CD4-positive, CD25-positive, alpha-beta regulatory T cell (primary cell): ENCODE results near the gene SLC24A3. TPM values are rescaled to one million over a fixed set of nuclear protein-coding genes. Genes with fewer than 3 reads are reported as not detected.

Experiments
- ATAC-seq, 2 donors: fragments of 150-1000 bp; cut with Tn5 transposase; one replicate each; pipeline ENCODE4 v1.10.0; 2021; ENCODE audit warnings: low read depth in 2 of 2, moderate number of reproducible peaks in 2 of 2, moderate library complexity in 1 of 2
- DNase-seq, 3 donors: peaks; one replicate each; pipeline versions ENCODE4 v3.0.0 to v3.0.0-alpha.2; 2012 to 2022; ENCODE audit warnings: mixed read lengths in 1 of 3
- H3K27ac ChIP-seq: one replicate; pipeline ENCODE4 v1.7.0; 2013; ENCODE audit warnings: mild to moderate bottlenecking, low read length; ENCODE audit not compliant: insufficient read depth, poor library complexity, severe bottlenecking
- H3K27me3 ChIP-seq: one replicate; pipeline ENCODE4 v1.7.0; 2013; ENCODE audit warnings: low read length; ENCODE audit not compliant: control insufficient read depth, insufficient read depth
- H3K36me3 ChIP-seq: one replicate; pipeline ENCODE4 v1.7.0; 2013; ENCODE audit warnings: mild to moderate bottlenecking, low read length, moderate library complexity; ENCODE audit not compliant: control insufficient read depth, insufficient read depth
- H3K4me1 ChIP-seq: 2 replicates; pipeline ENCODE4 v1.7.0; 2013; ENCODE audit warnings: mild to moderate bottlenecking, low read length; ENCODE audit not compliant: insufficient read depth, control insufficient read depth, poor library complexity, severe bottlenecking
- H3K4me3 ChIP-seq: one replicate; pipeline ENCODE4 v1.7.0; 2013; ENCODE audit warnings: low read depth, mild to moderate bottlenecking, low read length, moderate library complexity
- H3K9me3 ChIP-seq, 2 experiments: 1 replicate in 1 of 2; 2 replicates in 1 of 2; pipeline ENCODE4 v1.7.0; 2013; ENCODE audit warnings: low read length in 2 of 2, mild to moderate bottlenecking in 1 of 2, moderate library complexity in 1 of 2; ENCODE audit not compliant: control insufficient read depth in 2 of 2
- H3K27ac Mint-ChIP-seq, 3 donors: one replicate each; pipeline ENCODE4 v1.8.0; 2020 to 2022; ENCODE audit warnings: mild to moderate bottlenecking in 3 of 3, mixed read lengths in 3 of 3, moderate library complexity in 2 of 3
- H3K27me3 Mint-ChIP-seq: one replicate; pipeline ENCODE4 v1.8.0; 2022; ENCODE audit warnings: mild to moderate bottlenecking, mixed read lengths
- H3K36me3 Mint-ChIP-seq: one replicate; pipeline ENCODE4 v1.8.0; 2020; ENCODE audit warnings: mixed read lengths
- H3K4me1 Mint-ChIP-seq, 4 donors: one replicate each; pipeline ENCODE4 v1.8.0; 2020 to 2022; ENCODE audit warnings: mixed read lengths in 4 of 4, mild to moderate bottlenecking in 1 of 4
- H3K4me3 Mint-ChIP-seq, 4 donors: one replicate each; pipeline ENCODE4 v1.8.0; 2020 to 2022; ENCODE audit warnings: mild to moderate bottlenecking in 4 of 4, mixed read lengths in 4 of 4, moderate library complexity in 3 of 4
- H3K9me3 Mint-ChIP-seq, 7 donors: one replicate each; pipeline ENCODE4 v1.8.0; 2020 to 2022; ENCODE audit warnings: mixed read lengths in 7 of 7, mild to moderate bottlenecking in 3 of 7, moderate library complexity in 2 of 7
- polyA plus RNA-seq, 4 donors: library from polyadenylated mRNA; unstranded; fragments of 300-500 nt; fragmentation: Illumina TruSeq; gene quantifications; one replicate each; pipeline ENCODE4 v1.2.3, GENCODE V29; 2021
- total RNA-seq: library from RNA; stranded (reverse); gene quantifications from one replicate; pipeline ENCODE4 v1.2.3, GENCODE V29; 2022

SLC24A3 gene
- total and polyA plus RNA-seq, 5 donors from 2014 or later, result 0.25 TPM; not detected in 4

DNA sequence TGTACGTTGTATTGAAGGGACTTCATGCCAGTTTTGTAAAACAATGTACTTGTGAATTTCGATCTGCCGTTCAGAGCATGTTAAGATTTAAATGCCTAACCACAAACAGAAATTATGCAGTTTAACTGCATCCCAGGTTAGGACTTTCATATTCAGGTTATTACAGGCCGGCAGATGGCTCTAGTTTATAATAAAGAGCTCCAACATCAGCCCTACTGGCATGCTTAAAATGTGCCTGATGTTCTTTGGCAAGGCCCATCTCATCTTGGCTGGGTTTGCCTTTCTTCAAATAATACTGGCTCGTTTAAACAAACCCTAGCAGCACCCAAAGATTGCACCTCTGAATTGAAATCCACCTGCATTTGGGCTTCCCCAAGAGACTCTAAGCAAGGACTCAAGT lies 376.3 kb downstream of the SLC24A3 start:
- Histone ChIP-seq H3K27me3 (no peaks in the 10 kb centered on the region), H3K9me3 (no peaks in the 10 kb centered on the region), H3K36me3 (no peaks in the 10 kb centered on the region), H3K27ac (no peak overlapping the region), H3K4me3 (no peak overlapping the region), H3K4me1 (no peaks in the 10 kb centered on the region)
- no peak for DNase-seq
- no peaks in the 10 kb centered on the region for H3K4me1 Mint-ChIP-seq
- no peak overlapping the region for H3K27ac Mint-ChIP-seq
- H3K9me3 Mint-ChIP-seq, result peaks cover 0 to 3% (median 0%) of the 10 kb centered on the region in 7 donors
- no peak for ATAC-seq
- no peaks in the 10 kb centered on the region for H3K27me3 Mint-ChIP-seq
- H3K36me3 Mint-ChIP-seq, result no peaks in the 10 kb centered on the region
- no peak overlapping the region for H3K4me3 Mint-ChIP-seq

DNA sequence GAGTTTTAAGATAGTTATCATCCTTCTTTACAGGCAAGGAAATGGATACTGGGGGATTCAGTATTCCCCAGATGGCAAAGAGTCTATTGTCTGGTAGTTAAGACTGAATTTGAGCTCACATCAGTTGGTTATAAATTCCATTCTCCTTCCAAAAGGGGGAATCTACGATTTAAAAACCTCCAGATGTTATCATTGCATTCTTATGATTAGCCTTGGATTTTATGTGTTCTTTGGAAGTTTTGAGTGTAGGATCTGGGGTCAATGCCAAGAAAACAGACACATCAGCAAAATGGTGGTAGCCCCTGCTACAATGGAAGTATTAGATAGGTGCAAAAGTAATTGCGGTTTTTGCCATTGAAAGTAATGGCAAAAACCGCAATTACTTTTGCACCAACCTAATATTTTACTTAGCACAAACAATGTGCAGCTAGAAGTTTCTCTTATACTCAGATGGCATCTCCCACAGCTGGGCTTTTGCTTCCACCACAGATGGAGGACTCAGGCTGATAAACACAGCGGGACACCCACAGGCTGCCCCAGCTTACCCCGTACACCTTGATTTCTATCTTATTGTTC lies 377.4 kb downstream of the SLC24A3 start:
- no peak for DNase-seq
- H3K36me3 ChIP-seq, result no peaks in the 10 kb centered on the region
- H3K4me1 ChIP-seq, result no peaks in the 10 kb centered on the region
- no peaks in the 10 kb centered on the region for H3K9me3 ChIP-seq
- Mint-ChIP-seq H3K9me3 (peaks cover 0 to 3% (median 0%) of the 10 kb centered on the region in 7 donors), H3K4me1 (no peaks in the 10 kb centered on the region), H3K36me3 (no peaks in the 10 kb centered on the region), H3K27ac (no peak overlapping the region), H3K27me3 (no peaks in the 10 kb centered on the region), H3K4me3 (no peak overlapping the region)
- H3K27ac ChIP-seq, result no peak overlapping the region
- no peak for ATAC-seq
- no peaks in the 10 kb centered on the region for H3K27me3 ChIP-seq
- H3K4me3 ChIP-seq, result no peak overlapping the region

DNA sequence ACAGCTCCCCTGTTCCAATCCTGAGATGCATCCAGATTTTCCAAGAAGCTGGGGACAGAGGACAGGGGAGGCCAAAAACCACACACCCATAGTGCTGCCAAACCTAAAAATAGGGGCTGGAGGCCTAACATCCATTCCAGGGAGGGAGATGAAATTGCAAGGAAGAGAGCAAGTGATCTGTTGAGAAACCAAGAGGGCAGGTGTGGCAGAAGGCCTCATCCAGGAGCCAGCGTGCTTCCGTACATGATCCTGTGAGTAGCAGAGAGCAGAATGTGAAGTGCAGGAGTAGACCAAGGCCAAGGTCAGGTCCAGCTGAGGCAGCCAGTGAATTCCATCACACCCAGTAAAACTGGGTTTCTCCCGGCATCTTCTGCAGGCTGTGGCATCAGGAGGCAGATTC lies 377.9 kb downstream of the SLC24A3 start:
- H3K36me3 ChIP-seq, result no peaks in the 10 kb centered on the region
- ATAC-seq, result no peak
- no peak for DNase-seq
- no peaks in the 10 kb centered on the region for H3K4me1 ChIP-seq
- Mint-ChIP-seq H3K27ac (no peak overlapping the region), H3K9me3 (peaks cover 0 to 3% (median 0%) of the 10 kb centered on the region in 7 donors), H3K36me3 (no peaks in the 10 kb centered on the region), H3K4me3 (no peak overlapping the region), H3K27me3 (no peaks in the 10 kb centered on the region), H3K4me1 (no peaks in the 10 kb centered on the region)
- no peaks in the 10 kb centered on the region for H3K27me3 ChIP-seq
- H3K27ac ChIP-seq, result no peak overlapping the region
- no peaks in the 10 kb centered on the region for H3K9me3 ChIP-seq
- no peak overlapping the region for H3K4me3 ChIP-seq

DNA sequence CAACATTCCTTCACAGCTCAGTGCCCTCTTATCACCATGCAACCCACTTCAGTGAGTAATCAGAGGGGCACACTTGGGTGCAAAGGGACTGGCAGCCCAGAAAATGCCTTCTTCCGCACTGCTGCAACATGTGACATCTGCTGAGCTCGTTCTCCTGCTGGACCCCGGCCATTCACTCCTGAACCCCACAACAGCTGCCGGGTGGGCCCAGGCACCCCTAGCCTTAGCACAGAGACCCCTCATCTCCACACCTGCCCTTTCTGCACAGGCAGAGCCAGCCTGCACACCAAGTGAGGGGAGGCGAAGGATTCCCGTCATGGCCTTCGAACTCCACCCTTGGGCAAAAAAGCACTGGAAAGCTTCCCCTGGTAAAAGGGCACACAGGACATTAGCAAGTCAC lies 381.3 kb downstream of the SLC24A3 start:
- H3K36me3 Mint-ChIP-seq, result no peaks in the 10 kb centered on the region
- Histone ChIP-seq H3K27ac (no peak overlapping the region), H3K9me3 (no peaks in the 10 kb centered on the region), H3K4me1 (no peaks in the 10 kb centered on the region), H3K4me3 (no peak overlapping the region), H3K36me3 (no peaks in the 10 kb centered on the region), H3K27me3 (no peaks in the 10 kb centered on the region)
- no peak for ATAC-seq
- no peaks in the 10 kb centered on the region for H3K27me3 Mint-ChIP-seq
- no peaks in the 10 kb centered on the region for H3K4me1 Mint-ChIP-seq
- H3K4me3 Mint-ChIP-seq, result no peak overlapping the region
- H3K27ac Mint-ChIP-seq, result no peak overlapping the region
- peaks cover 0 to 5% (median 0%) of the 10 kb centered on the region in 7 donors for H3K9me3 Mint-ChIP-seq
- DNase-seq, result no peak

DNA sequence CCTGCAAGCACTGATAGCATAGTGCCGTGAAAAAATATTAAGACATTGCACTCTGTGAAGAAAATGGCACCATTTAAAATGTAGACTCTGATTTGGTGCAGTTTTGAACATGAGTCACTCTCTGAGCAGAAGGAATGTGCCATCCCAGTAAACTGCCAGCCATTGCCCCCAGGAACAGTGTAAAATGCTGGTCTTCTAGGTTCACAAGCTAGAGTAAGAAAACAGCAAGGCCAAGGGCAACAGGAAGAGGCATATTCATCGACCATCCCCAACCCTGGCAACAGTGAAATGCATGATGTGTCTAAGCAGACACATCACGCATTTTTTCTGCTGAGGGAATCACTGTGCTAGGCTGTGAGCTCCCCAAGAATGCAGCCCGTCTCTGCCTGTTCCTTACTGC lies 382.5 kb downstream of the SLC24A3 start:
- H3K27me3 ChIP-seq, result no peaks in the 10 kb centered on the region
- Mint-ChIP-seq H3K4me1 (no peaks in the 10 kb centered on the region), H3K4me3 (no peak overlapping the region), H3K9me3 (peaks cover 0 to 5% (median 0%) of the 10 kb centered on the region in 7 donors), H3K27ac (no peak overlapping the region), H3K36me3 (no peaks in the 10 kb centered on the region), H3K27me3 (no peaks in the 10 kb centered on the region)
- H3K36me3 ChIP-seq, result no peaks in the 10 kb centered on the region
- ATAC-seq, result no peak
- DNase-seq, result no peak
- H3K27ac ChIP-seq, result no peak overlapping the region
- no peak overlapping the region for H3K4me3 ChIP-seq
- no peaks in the 10 kb centered on the region for H3K9me3 ChIP-seq
- H3K4me1 ChIP-seq, result no peaks in the 10 kb centered on the region

DNA sequence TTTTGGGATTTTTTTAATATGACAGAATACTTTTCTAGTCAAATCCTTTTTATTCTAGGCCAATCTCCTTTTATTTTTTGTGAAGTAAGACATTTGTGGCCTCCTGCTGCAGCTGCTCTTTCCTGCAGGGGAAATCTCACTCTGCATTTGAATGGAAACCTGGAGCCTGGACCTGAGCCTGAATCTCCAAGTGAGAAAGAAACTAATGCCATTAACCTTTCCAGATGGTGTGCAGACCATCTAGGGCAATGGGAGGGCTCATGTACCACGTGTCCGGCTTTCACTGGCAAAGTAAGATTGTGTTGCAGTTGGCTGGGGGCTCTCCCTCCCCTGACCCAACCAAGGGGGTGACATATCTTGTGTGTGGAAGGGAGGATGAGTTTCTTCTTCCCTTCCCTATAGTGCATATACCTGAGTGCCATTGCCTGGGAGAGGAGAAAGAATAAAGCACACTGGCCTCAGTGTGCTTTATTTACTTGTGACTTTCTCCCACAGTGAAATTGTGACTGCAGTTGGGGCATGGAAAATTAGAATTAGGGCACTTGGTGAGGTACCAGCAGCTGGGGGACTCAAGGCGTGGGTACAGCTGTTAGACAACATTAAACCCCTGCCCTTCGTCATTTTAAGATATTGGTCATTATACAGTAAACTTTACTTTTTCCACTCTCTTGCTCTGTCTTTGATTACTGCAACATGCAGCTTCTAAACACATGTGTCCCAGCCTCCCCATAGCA lies 385.8 kb downstream of the SLC24A3 start:
- H3K27ac ChIP-seq, result no peak overlapping the region
- H3K9me3 ChIP-seq, result no peaks in the 10 kb centered on the region
- no peaks in the 10 kb centered on the region for H3K4me1 ChIP-seq
- H3K27ac Mint-ChIP-seq, result no peak overlapping the region
- H3K4me3 Mint-ChIP-seq, result no peak overlapping the region
- no peak overlapping the region for H3K4me3 ChIP-seq
- no peaks in the 10 kb centered on the region for H3K27me3 Mint-ChIP-seq
- no peaks in the 10 kb centered on the region for H3K27me3 ChIP-seq
- no peak for ATAC-seq
- H3K4me1 Mint-ChIP-seq, result no peaks in the 10 kb centered on the region
- H3K36me3 Mint-ChIP-seq, result no peaks in the 10 kb centered on the region
- DNase-seq, result no peak
- peaks cover 0 to 7% (median 0%) of the 10 kb centered on the region in 7 donors for H3K9me3 Mint-ChIP-seq
- no peaks in the 10 kb centered on the region for H3K36me3 ChIP-seq

DNA sequence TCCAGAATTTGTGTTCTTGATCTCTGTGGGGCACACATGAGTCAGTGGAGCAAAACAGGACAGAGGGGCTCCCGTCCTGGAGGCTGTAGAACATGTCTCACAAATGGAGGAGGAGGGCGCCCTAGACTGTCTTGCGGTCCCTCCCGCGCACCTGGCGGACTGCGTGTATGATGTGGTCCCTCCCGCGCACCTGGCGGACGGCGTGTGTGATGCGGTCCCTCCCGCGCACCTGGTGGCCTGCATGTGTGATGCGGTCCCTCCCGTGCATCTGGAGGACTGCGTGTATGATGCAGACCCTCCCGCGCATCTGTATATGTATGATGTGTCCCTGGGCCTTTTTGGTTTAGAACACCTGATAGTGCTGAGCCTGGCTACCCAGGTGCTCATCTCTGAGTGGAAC lies 386.8 kb downstream of the SLC24A3 start:
- no peaks in the 10 kb centered on the region for H3K9me3 ChIP-seq
- H3K4me3 ChIP-seq, result no peak overlapping the region
- Mint-ChIP-seq H3K27ac (no peak overlapping the region), H3K4me1 (no peaks in the 10 kb centered on the region), H3K9me3 (peaks cover 0 to 7% (median 0%) of the 10 kb centered on the region in 7 donors), H3K36me3 (no peaks in the 10 kb centered on the region), H3K27me3 (no peaks in the 10 kb centered on the region), H3K4me3 (no peak overlapping the region)
- no peaks in the 10 kb centered on the region for H3K4me1 ChIP-seq
- H3K27ac ChIP-seq, result no peak overlapping the region
- H3K36me3 ChIP-seq, result no peaks in the 10 kb centered on the region
- no peak for ATAC-seq
- H3K27me3 ChIP-seq, result no peaks in the 10 kb centered on the region
- no peak for DNase-seq

DNA sequence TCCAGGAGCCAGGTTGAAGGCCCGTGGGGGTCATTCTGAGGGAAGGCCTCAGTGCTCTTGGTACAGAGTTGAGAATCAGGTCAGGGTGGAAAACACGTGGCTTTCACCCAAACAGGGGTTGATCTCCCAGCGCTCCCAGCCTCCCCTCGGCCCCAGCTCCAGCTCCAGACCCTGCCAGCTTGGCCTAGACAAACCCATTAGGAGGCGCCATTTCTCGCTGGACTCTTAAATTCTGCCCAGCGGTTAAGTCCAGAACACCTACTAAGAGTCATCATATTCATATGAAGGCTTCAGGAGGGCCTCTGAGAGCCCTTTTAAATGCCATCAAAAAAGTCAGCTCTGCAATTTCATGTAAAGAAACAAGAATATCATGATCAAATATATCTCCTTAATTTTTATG lies 387.6 kb downstream of the SLC24A3 start:
- no peak for DNase-seq

More for the DNA sequence above, 387.6 kb downstream of the SLC24A3 start:
- Histone ChIP-seq H3K9me3 (no peaks in the 10 kb centered on the region), H3K27me3 (no peaks in the 10 kb centered on the region), H3K27ac (no peak overlapping the region), H3K4me3 (no peak overlapping the region), H3K36me3 (no peaks in the 10 kb centered on the region), H3K4me1 (no peaks in the 10 kb centered on the region)
- Mint-ChIP-seq H3K36me3 (no peaks in the 10 kb centered on the region), H3K4me3 (no peak overlapping the region), H3K27me3 (no peaks in the 10 kb centered on the region), H3K4me1 (no peaks in the 10 kb centered on the region), H3K9me3 (peaks cover 0 to 7% (median 0%) of the 10 kb centered on the region in 7 donors), H3K27ac (no peak overlapping the region)
- no peak for ATAC-seq
